H1 (cell line): Measurements from ENCODE around the gene PML. TPM values are rescaled to one million over a fixed set of nuclear protein-coding genes. Genes with fewer than 3 reads are reported as not detected.

Source experiments
- CTCF ChIA-PET: fragments of 300-600 bp; sonication (Branson Sonifier 250); formaldehyde crosslinking; loops from one replicate; lab custom pipeline; 2021; ENCODE audit not compliant: partially characterized antibody; lab: Charles Lee
- POLR2A ChIA-PET: fragments of 300-600 bp; sonication (Branson Sonifier 250); formaldehyde crosslinking; loops from one replicate; lab custom pipeline; 2021; ENCODE audit warnings: inconsistent platforms; ENCODE audit not compliant: partially characterized antibody; lab: Charles Lee
- DNase-seq, 2 experiments: peaks; one replicate each; pipeline versions ENCODE4 v3.0.0 to v3.0.0-alpha.2; 2010 to 2022; ENCODE audit warnings: low spot score in 2 of 2, low read depth in 1 of 2, mixed read lengths in 1 of 2
- FAIRE-seq: peaks from 2 replicates; lab custom pipeline; 2011; peaks lifted over from hg19 to GRCh38; lab: Jason Lieb, UNC
- H2AFZ ChIP-seq: 2 replicates; pipeline ENCODE4 v1.8.1; 2012; ENCODE audit warnings: low read length, inconsistent platforms
- H2AK5ac ChIP-seq: 2 replicates; pipeline ENCODE4 v1.6.1; 2013; ENCODE audit warnings: low read depth, low read length
- H2BK120ac ChIP-seq: replicated peaks from 2 replicates; pipeline ENCODE3; 2013; ENCODE audit warnings: low read depth, low read length, inconsistent platforms
- H2BK12ac ChIP-seq: 2 replicates; pipeline ENCODE4 v1.6.1; 2013; ENCODE audit warnings: low read depth, low read length
- H2BK15ac ChIP-seq: 2 replicates; pipeline ENCODE4 v1.6.1; 2013; ENCODE audit warnings: low read length
- H2BK20ac ChIP-seq: 2 replicates; pipeline ENCODE4 v1.6.1; 2013; ENCODE audit warnings: low read length
- H2BK5ac ChIP-seq: 2 replicates; pipeline ENCODE4 v1.6.1; 2013; ENCODE audit warnings: low read depth, low read length
- H3K14ac ChIP-seq: 2 replicates; pipeline ENCODE4 v1.6.1; 2013; ENCODE audit warnings: inconsistent platforms; ENCODE audit not compliant: insufficient read length
- H3K18ac ChIP-seq: 2 replicates; pipeline ENCODE4 v1.6.1; 2013; ENCODE audit warnings: low read length; ENCODE audit errors: extremely low read depth
- H3K23ac ChIP-seq: 2 replicates; pipeline ENCODE4 v1.6.1; 2013; ENCODE audit warnings: inconsistent platforms; ENCODE audit not compliant: insufficient read length
- H3K23me2 ChIP-seq: 2 replicates; pipeline ENCODE4 v1.6.1; 2013; ENCODE audit warnings: low read depth, low read length
- H3K27ac ChIP-seq: 2 replicates; pipeline ENCODE4 v1.6.1; 2011; ENCODE audit warnings: low read depth, low read length, inconsistent platforms
- H3K27me3 ChIP-seq, 4 experiments: replicated peaks in 1 of 4; 1 replicate in 1 of 4; 2 replicates in 3 of 4; pipeline versions ENCODE4 v1.6.1 to v1.8.1; 2011 to 2013; ENCODE audit warnings: low read length in 3 of 4, mild to moderate bottlenecking in 3 of 4, inconsistent platforms in 2 of 4, mixed read lengths in 2 of 4, moderate library complexity in 1 of 4; ENCODE audit not compliant: control insufficient read depth in 3 of 4, insufficient read depth in 3 of 4; ENCODE audit errors: extremely low read depth in 1 of 4
- H3K36me3 ChIP-seq, 4 experiments: 2 replicates each; pipeline versions ENCODE4 v1.6.1 to v1.8.1; 2011 to 2013; ENCODE audit warnings: mild to moderate bottlenecking in 4 of 4, low read length in 3 of 4, moderate library complexity in 2 of 4, control low read depth in 1 of 4, inconsistent platforms in 1 of 4; ENCODE audit not compliant: insufficient read depth in 4 of 4, control insufficient read depth in 2 of 4
- H3K4ac ChIP-seq: replicated peaks from 2 replicates; pipeline ENCODE3; 2013; ENCODE audit warnings: low read length, low read depth, mixed read lengths, inconsistent platforms; ENCODE audit not compliant: insufficient read length
- H3K4me1 ChIP-seq, 4 experiments: replicated peaks in 1 of 4; 1 replicate in 1 of 4; 2 replicates in 3 of 4; pipeline versions ENCODE4 v1.6.1 to v1.8.1; 2011 to 2013; ENCODE audit warnings: low read length in 3 of 4, inconsistent platforms in 2 of 4, mixed read lengths in 1 of 4; ENCODE audit not compliant: insufficient read depth in 4 of 4, control insufficient read depth in 3 of 4
- H3K4me2 ChIP-seq, 2 experiments: 2 replicates each; pipeline versions ENCODE4 v1.6.1 to v1.8.1; 2011 to 2013; ENCODE audit warnings: low read depth in 2 of 2, low read length in 2 of 2, control low read depth in 1 of 2, inconsistent platforms in 1 of 2, mild to moderate bottlenecking in 1 of 2; ENCODE audit not compliant: insufficient read depth in 1 of 2
- H3K4me3 ChIP-seq, 4 experiments: fragments of 200-600, 300-600 bp in 1 of 4; sonication (generic), shearing (Covaris generic), sonication (Bioruptor Twin) in 1 of 4; 2 replicates each; pipeline versions ENCODE4 v1.5.1 to v1.8.1; 2011 to 2016; ENCODE audit warnings: low read length in 4 of 4, low read depth in 3 of 4, control low read depth in 2 of 4, inconsistent platforms in 2 of 4, mild to moderate bottlenecking in 2 of 4, mixed read lengths in 1 of 4, moderate library complexity in 1 of 4; ENCODE audit not compliant: insufficient read depth in 2 of 4; ENCODE audit errors: extremely low read depth in 1 of 4
- H3K56ac ChIP-seq: replicated peaks from 2 replicates; pipeline ENCODE3; 2013; ENCODE audit warnings: low read depth, mild to moderate bottlenecking, mixed read lengths, low read length, inconsistent platforms; ENCODE audit not compliant: insufficient read length
- H3K79me1 ChIP-seq: 2 replicates; pipeline ENCODE4 v1.6.1; 2013; ENCODE audit warnings: low read depth, low read length, control low read depth
- H3K79me2 ChIP-seq, 2 experiments: 2 replicates each; pipeline versions ENCODE4 v1.6.1 to v1.8.1; 2012 to 2013; ENCODE audit warnings: low read length in 2 of 2, mild to moderate bottlenecking in 2 of 2, inconsistent platforms in 1 of 2; ENCODE audit not compliant: insufficient read depth in 2 of 2, control insufficient read depth in 1 of 2
- H3K9ac ChIP-seq, 4 experiments: replicated peaks in 1 of 4; 1 replicate in 1 of 4; 2 replicates in 3 of 4; pipeline versions ENCODE4 v1.6.1 to v1.8.1; 2011 to 2013; ENCODE audit warnings: low read depth in 3 of 4, low read length in 3 of 4, control low read depth in 2 of 4, mild to moderate bottlenecking in 2 of 4, moderate library complexity in 2 of 4, inconsistent platforms in 1 of 4; ENCODE audit errors: extremely low read depth in 1 of 4
- H3K9me3 ChIP-seq, 2 experiments: 2 replicates each; pipeline versions ENCODE4 v1.6.1 to v1.8.1; 2012 to 2013; ENCODE audit warnings: mild to moderate bottlenecking in 2 of 2, moderate library complexity in 2 of 2, control low read depth in 1 of 2, inconsistent platforms in 1 of 2, low read depth in 1 of 2, low read length in 1 of 2, mixed read lengths in 1 of 2; ENCODE audit not compliant: insufficient read depth in 2 of 2
- H4K20me1 ChIP-seq, 2 experiments: replicated peaks in 1 of 2; 2 replicates each; pipeline versions ENCODE3 to v1.8.1; 2011 to 2013; ENCODE audit warnings: inconsistent platforms in 2 of 2, low read length in 2 of 2, mild to moderate bottlenecking in 1 of 2; ENCODE audit not compliant: insufficient read depth in 2 of 2, control insufficient read depth in 1 of 2
- H4K5ac ChIP-seq: 2 replicates; pipeline ENCODE4 v1.6.1; 2013; ENCODE audit warnings: low read length, low read depth, mixed read lengths, inconsistent platforms; ENCODE audit not compliant: insufficient read length
- H4K8ac ChIP-seq: 2 replicates; pipeline ENCODE4 v1.8.0; 2013; ENCODE audit warnings: mild to moderate bottlenecking, moderate library complexity, low read length, inconsistent platforms; ENCODE audit not compliant: insufficient read depth; ENCODE audit errors: extremely low read depth
- H4K91ac ChIP-seq: replicated peaks from 2 replicates; pipeline ENCODE3; 2013; ENCODE audit warnings: low read length, mixed read lengths, inconsistent platforms; ENCODE audit not compliant: insufficient read length
- BCL11A ChIP-seq, 2 experiments: IDR thresholded peaks; one replicate each; pipeline ENCODE4 v1.6.1; 2011; ENCODE audit warnings: low read depth in 2 of 2, low read length in 2 of 2, mild to moderate bottlenecking in 2 of 2
- JUN ChIP-seq: IDR thresholded peaks from 2 replicates; pipeline ENCODE4 v1.6.1; 2011; ENCODE audit warnings: low read depth, mild to moderate bottlenecking, improper control_type of control experiment, low read length
- RXRA ChIP-seq: IDR thresholded peaks from 2 replicates; pipeline ENCODE4 v1.6.1; 2011; ENCODE audit warnings: low read depth, mild to moderate bottlenecking, low read length, moderate library complexity; ENCODE audit not compliant: insufficient read depth
- TCF12 ChIP-seq: IDR thresholded peaks from 2 replicates; pipeline ENCODE4 v1.6.1; 2011; ENCODE audit warnings: low read depth, mild to moderate bottlenecking, low read length
- WGBS, 2 experiments: shearing (Covaris generic) in 1 of 2; methylation state at CpG; one replicate each; pipeline versions ENCODE4 v1.1.6 to v1.1.7; 2013 to 2015; ENCODE audit warnings: low lambda C conversion rate in 2 of 2, mixed read lengths in 2 of 2, inconsistent platforms in 1 of 2, low coverage in 1 of 2, missing lambda C conversion rate in 1 of 2; ENCODE audit not compliant: insufficient replicate concordance in 2 of 2, insufficient coverage in 1 of 2, insufficient read length in 1 of 2; ENCODE audit errors: extremely low coverage in 1 of 2, missing lambda C conversion rate in 1 of 2; 5-methylcytosine and 5-hydroxymethylcytosine counted together
- polyA plus RNA-seq, 7 experiments: library from polyadenylated mRNA; depleted of rRNA in 3 of 7; stranded (reverse) in 5 of 7; unstranded in 2 of 7; fragments of >200 nt in 5 of 7; fragments of 200-250 nt in 2 of 7; gene quantifications; 1 replicate in 5 of 7; 2 replicates in 1 of 7; 4 replicates in 1 of 7; pipeline versions ENCODE4 v1.2.1 to v1.2.3, GENCODE V29; 2011 to 2013; ENCODE audit warnings: missing spikeins in 2 of 7, mixed read lengths in 2 of 7
- total RNA-seq: library from RNA; stranded (reverse); fragmentation: NEBNext Ultra II Directional; extraction: Animal tissue kit (Norgen Biotek cat#: 25700); gene quantifications from 2 replicates; pipeline ENCODE4 v1.2.1, GENCODE V29; 2021

PML gene
- total and polyA plus RNA-seq, 2 of the 8 experiments (the other 6 are each of a cell fraction or from before 2014, with no cell fraction given), result 14.9 to 30.3 TPM

DNA sequence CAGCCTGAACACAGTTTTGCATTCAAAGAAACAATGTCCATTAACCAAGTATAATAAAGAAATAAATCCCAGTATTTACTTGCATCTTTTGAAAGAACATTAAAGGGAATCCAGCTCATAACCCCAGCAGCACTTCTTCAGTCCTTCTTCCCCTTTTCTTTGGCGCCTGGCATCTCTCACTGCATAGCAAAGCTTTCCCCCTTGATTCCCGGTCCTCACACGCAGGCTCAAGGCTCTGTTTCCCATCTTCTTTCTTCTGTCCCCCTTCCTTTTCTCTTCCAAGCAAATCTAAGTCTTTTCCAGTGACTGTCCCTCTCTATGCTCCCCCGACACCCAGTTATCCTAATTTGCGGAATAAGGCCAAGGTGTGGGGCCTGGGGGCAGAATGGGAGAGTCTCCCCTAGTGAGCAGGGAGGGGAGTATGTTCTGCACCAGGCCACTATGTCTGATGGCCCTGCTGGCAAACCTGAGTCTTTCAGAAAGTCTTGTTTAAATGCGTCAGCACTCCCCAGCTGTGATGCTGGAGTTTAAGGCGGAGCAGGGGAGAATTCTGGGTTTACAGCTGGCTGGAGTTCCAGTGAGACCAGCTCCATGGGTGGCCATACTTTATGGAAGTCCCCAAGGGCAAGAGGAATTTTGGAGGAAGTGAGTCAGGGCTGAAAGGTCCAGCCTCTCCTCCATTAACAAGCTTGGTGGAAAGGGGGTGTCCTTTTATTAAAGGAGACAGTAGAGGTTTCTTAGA lies 45.8 kb downstream of the PML start:
- FAIRE-seq (no peak), DNase-seq (peak in 1 of 2 experiments; percentile 27)
- Histone ChIP-seq H3K23me2 (no peaks in the 10 kb centered on the region), H2AFZ (no peak overlapping the region), H3K79me1 (no peaks in the 10 kb centered on the region), H3K18ac (no peak overlapping the region), H3K9me3 (no peaks in the 10 kb centered on the region), H3K27me3 (no peaks in the 10 kb centered on the region), H4K91ac (no peak overlapping the region), H3K27ac (no peak overlapping the region), H3K4me3 (no peak overlapping the region), H2BK12ac (no peak overlapping the region), H2AK5ac (no peak overlapping the region), H2BK5ac (no peak overlapping the region), H3K9ac (no peak overlapping the region), H3K4ac (no peak overlapping the region), H3K79me2 (no peaks in the 10 kb centered on the region), H3K14ac (no peak overlapping the region), H3K23ac (no peak overlapping the region), H4K8ac (no peak overlapping the region), H3K4me2 (no peak overlapping the region), H2BK20ac (no peak overlapping the region), H3K4me1 (peaks cover 0 to 7% (median 6%) of the 10 kb centered on the region in 4 experiments; a peak in 4 of 7 replicates), H3K36me3 (peaks cover 0 to 2% (median 0%) of the 10 kb centered on the region in 4 experiments; a peak in 3 of 8 replicates), H2BK15ac (no peak overlapping the region), H4K5ac (no peak overlapping the region), H4K20me1 (no peaks in the 10 kb centered on the region), H3K56ac (no peak overlapping the region), H2BK120ac (no peak overlapping the region)
- WGBS, 2 experiments, result 87% methylated on average over 7 of the region's 7 CpGs; no CpG with 5 or more reads in 1 of the 2 experiments
- ChIA-PET CTCF (interaction anchor here (0.5 to 13.0 kb wide), 19 partner anchors 6 to 702 kb away, joined by 3 to 174 read pairs (median 3); partner anchors contain the start of gene PML), POLR2A (interaction anchor here (1.1 kb wide), 1 partner anchor 75 kb away, joined by 3 read pairs; no protein-coding TSS in a partner anchor)
- TF ChIP-seq JUN (no peak), BCL11A (IDR thresholded peaks at IDR 0.05; ENCODE audit: low read depth in 2 of 2, low read length in 2 of 2) (no peak), RXRA (no peak), TCF12 (0 out of 2 replicates have a peak, but pooled peaks have one; percentile 18)
